Measurements from ENCODE around the gene PAX8. TPM values are rescaled to one million over a fixed set of nuclear protein-coding genes. Genes with fewer than 3 reads are reported as not detected.

The PAX8 gene
- total RNA-seq, 4 donors from 2014 or later = 2.8 to 23.9 (median 6.0) TPM

GRCh38 chr2:113206251-113206650 is 72.5 kb downstream of the PAX8 start:
- H3K4me3 ChIP-seq = no peak overlapping the region
- no peak overlapping the region for H3K27ac ChIP-seq
- H3K36me3 ChIP-seq = no peaks in the 10 kb centered on the region
- TF ChIP-seq CTCF (IDR thresholded peaks at IDR 0.05) (no peak), POLR2A (IDR thresholded peaks at IDR 0.05) (no peak)
- intact Hi-C loops (cut with DNase I; ENCODE audit: low total_unique reads) = no loop called here
- H3K9me3 ChIP-seq = no peaks in the 10 kb centered on the region
- H3K27me3 ChIP-seq = no peaks in the 10 kb centered on the region
- H3K4me1 ChIP-seq = no peaks in the 10 kb centered on the region
- DNase-seq = no peak

GRCh38 chr2:113203901-113204519 is 74.7 kb downstream of the PAX8 start:
- peak; percentile 67 to 82 (median 72) for TF ChIP-seq CTCF (IDR thresholded peaks at IDR 0.05)
- no peak for TF ChIP-seq POLR2A (IDR thresholded peaks at IDR 0.05)
- Histone ChIP-seq H3K4me1 (no peaks in the 10 kb centered on the region), H3K27ac (no peak overlapping the region), H3K4me3 (no peak overlapping the region), H3K9me3 (no peaks in the 10 kb centered on the region), H3K36me3 (no peaks in the 10 kb centered on the region), H3K27me3 (no peaks in the 10 kb centered on the region)
- DNase-seq = peak; percentile 42 to 59
- intact Hi-C loops (cut with DNase I; ENCODE audit: low total_unique reads) = no loop called here

GRCh38 chr2:113203217-113203530 is 75.5 kb downstream of the PAX8 start:
- Histone ChIP-seq H3K36me3 (no peaks in the 10 kb centered on the region), H3K27ac (no peak overlapping the region), H3K9me3 (no peaks in the 10 kb centered on the region), H3K4me3 (no peak overlapping the region), H3K27me3 (no peaks in the 10 kb centered on the region), H3K4me1 (no peaks in the 10 kb centered on the region)
- TF ChIP-seq POLR2A (IDR thresholded peaks at IDR 0.05) (no peak), CTCF (IDR thresholded peaks at IDR 0.05) (no peak)
- DNase-seq = no peak
- intact Hi-C loops (cut with DNase I; ENCODE audit: low total_unique reads) = no loop called here

GRCh38 chr2:113202305-113203216 is 76.2 kb downstream of the PAX8 start:
- Histone ChIP-seq H3K9me3 (no peaks in the 10 kb centered on the region), H3K27ac (no peak overlapping the region), H3K4me1 (no peaks in the 10 kb centered on the region), H3K4me3 (no peak overlapping the region), H3K36me3 (no peaks in the 10 kb centered on the region), H3K27me3 (no peaks in the 10 kb centered on the region)
- DNase-seq = no peak
- no peak for TF ChIP-seq CTCF (IDR thresholded peaks at IDR 0.05)
- no peak for TF ChIP-seq POLR2A (IDR thresholded peaks at IDR 0.05)
- intact Hi-C loops (cut with DNase I; ENCODE audit: low total_unique reads) = no loop called here
